ENCODE measurements around the gene CD52. TPM values are rescaled to one million over a fixed set of nuclear protein-coding genes. Genes with fewer than 3 reads are reported as not detected.

The CD52 gene
- total and polyA plus RNA-seq, 2 of the 13 experiments (the other 11 are each of a cell fraction or from before 2014, with no cell fraction given), result 0.32 TPM; not detected in 1

DNA sequence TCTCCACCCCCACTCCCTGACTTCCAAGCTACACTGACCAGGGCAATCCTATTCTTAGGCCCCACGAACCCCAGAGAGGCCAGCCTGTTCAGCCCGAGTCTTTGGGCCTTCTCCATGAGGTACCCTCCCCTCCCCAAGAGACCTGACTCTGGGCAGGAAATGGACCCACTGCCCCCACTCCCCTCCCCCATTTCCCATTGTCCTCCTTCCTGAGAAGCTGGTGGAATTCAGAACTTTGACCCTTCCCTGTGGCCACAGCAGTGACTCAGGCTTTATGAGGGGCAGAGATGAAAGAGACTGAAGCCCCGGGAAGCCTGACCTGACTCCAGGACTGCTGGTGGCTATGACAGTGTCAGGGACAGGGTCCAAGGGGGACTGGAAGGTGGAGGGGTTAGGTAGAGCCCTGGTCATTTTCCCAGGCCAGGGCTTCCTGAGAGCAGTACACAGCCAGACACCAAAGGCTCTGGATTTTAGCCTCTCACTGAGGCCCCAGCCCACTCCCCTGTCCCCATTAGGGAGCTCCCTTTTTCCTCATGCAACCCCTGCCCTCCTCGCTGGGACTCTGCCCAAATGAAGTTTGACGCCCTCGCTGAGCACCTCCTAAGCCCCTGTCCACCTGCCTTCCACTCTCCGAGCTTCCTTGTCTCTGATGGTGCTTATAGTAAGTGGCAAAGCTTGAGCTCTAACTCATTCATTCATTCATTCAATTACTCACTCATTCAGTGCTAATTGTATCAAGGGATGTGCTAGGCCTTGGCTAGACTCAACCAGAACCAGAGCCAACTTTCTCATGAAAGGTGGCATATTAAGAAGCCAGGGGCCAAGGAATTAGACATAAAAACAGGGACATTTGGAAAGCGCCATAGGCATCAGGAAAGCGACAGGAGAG lies 33.2 kb downstream of the CD52 start (continued):
- TF ChIP-seq ZNF883 (CRISPR knock-in tag; IDR thresholded peaks at IDR 0.05; ENCODE audit: not compliant biosample characterization) (peak; percentile 45), DMAP1 (CRISPR knock-in tag; IDR thresholded peaks at IDR 0.05) (peak; percentile 80; the same call in 1 of the 2 replicates), ZNF616 (CRISPR knock-in tag; IDR thresholded peaks at IDR 0.05; ENCODE audit: low read depth) (no peak), ZNF138 (CRISPR knock-in tag; IDR thresholded peaks at IDR 0.05; ENCODE audit: low read depth) (no peak), FOXK2 (IDR thresholded peaks at IDR 0.05) (no peak), ZNF207 (IDR thresholded peaks at IDR 0.05; ENCODE audit: borderline replicate concordance) (no peak), ZNF552 (CRISPR knock-in tag; IDR thresholded peaks at IDR 0.05; ENCODE audit: borderline replicate concordance) (no peak), RNF2 (conservative IDR thresholded peaks at IDR 0.05; ENCODE audit: low read depth) (no peak), BRCA1 (CRISPR knock-in tag; IDR thresholded peaks at IDR 0.05) (no peak), ZNF484 (CRISPR knock-in tag; IDR thresholded peaks at IDR 0.05; ENCODE audit: borderline replicate concordance, low read depth) (no peak), ZNF496 (CRISPR knock-in tag; IDR thresholded peaks at IDR 0.05; ENCODE audit: insufficient replicate concordance) (no peak), RBM39 (IDR thresholded peaks at IDR 0.05; ENCODE audit: low read depth, low read length, poor library complexity, severe bottlenecking) (no peak), ISL2 (CRISPR knock-in tag; IDR thresholded peaks at IDR 0.05) (peak; percentile 68; the same call in 1 of the 2 replicates), SMARCE1 (IDR thresholded peaks at IDR 0.05; ENCODE audit: borderline replicate concordance) (no peak; the same call in 1 of the 2 replicates), HOXD1 (CRISPR knock-in tag; IDR thresholded peaks at IDR 0.05) (peak; percentile 47; the same call in 1 of the 2 replicates), TBP (CRISPR knock-in tag; IDR thresholded peaks at IDR 0.05) (no peak), MEIS2 (CRISPR knock-in tag; IDR thresholded peaks at IDR 0.05) (no peak; the same call in 1 of the 2 replicates), NAIF1 (CRISPR knock-in tag; IDR thresholded peaks at IDR 0.05; ENCODE audit: borderline replicate concordance) (no peak), ZNF101 (CRISPR knock-in tag; IDR thresholded peaks at IDR 0.05; ENCODE audit: borderline replicate concordance, low read depth) (no peak)
- TF ChIP-seq, protein P1, sequence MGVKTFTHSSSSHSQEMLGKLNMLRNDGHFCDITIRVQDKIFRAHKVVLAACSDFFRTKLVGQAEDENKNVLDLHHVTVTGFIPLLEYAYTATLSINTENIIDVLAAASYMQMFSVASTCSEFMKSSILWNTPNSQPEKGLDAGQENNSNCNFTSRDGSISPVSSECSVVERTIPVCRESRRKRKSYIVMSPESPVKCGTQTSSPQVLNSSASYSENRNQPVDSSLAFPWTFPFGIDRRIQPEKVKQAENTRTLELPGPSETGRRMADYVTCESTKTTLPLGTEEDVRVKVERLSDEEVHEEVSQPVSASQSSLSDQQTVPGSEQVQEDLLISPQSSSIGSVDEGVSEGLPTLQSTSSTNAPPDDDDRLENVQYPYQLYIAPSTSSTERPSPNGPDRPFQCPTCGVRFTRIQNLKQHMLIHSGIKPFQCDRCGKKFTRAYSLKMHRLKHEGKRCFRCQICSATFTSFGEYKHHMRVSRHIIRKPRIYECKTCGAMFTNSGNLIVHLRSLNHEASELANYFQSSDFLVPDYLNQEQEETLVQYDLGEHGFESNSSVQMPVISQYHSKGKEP (CRISPR knock-in tag; IDR thresholded peaks at IDR 0.05), result peak; percentile 9; the same call in 1 of the 2 replicates
- TF ChIP-seq, protein P2, sequence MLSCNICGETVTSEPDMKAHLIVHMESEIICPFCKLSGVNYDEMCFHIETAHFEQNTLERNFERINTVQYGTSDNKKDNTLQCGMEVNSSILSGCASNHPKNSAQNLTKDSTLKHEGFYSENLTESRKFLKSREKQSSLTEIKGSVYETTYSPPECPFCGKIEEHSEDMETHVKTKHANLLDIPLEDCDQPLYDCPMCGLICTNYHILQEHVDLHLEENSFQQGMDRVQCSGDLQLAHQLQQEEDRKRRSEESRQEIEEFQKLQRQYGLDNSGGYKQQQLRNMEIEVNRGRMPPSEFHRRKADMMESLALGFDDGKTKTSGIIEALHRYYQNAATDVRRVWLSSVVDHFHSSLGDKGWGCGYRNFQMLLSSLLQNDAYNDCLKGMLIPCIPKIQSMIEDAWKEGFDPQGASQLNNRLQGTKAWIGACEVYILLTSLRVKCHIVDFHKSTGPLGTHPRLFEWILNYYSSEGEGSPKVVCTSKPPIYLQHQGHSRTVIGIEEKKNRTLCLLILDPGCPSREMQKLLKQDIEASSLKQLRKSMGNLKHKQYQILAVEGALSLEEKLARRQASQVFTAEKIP (CRISPR knock-in tag; IDR thresholded peaks at IDR 0.05; ENCODE audit: borderline replicate concordance), result no peak
- TF ChIP-seq, protein P3, sequence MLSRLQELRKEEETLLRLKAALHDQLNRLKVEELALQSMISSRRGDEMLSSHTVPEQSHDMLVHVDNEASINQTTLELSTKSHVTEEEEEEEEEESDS (CRISPR knock-in tag; IDR thresholded peaks at IDR 0.05; ENCODE audit: borderline replicate concordance), result peak; percentile 53; the same call in 1 of the 2 replicates

Data from HepG2 (cell line).